ENCODE measurements around the gene ERRFI1. TPM values are rescaled to one million over a fixed set of nuclear protein-coding genes. Genes with fewer than 3 reads are reported as not detected.
"Not testable (repeated sequence)": the region's sequence is repeated elsewhere in the genome, so short reads cannot be mapped to it uniquely, and the experiment has no call there.

The ERRFI1 gene
- total RNA-seq, 4 donors from 2014 or later = 108 to 313 (median 204) TPM

DNA sequence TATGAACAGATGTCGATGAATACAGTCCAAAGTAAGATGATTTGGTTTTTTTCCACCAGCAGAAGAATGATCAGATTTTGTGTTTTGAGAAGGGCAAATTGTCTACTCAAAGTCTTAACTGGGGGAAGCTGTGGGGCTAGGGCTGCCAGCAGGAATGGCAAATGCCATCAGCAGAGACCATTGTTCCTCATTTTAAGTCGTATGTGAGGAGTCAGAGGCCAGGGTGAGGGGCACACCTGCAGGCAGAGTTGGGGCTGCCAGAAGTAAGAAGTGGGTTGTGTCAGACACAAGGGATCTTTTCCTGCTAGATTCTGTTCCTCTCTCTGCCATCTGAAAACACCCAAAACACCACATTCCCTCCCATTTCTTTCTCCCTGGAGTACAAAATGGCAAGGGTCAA lies 55.9 kb downstream of the ERRFI1 start:
- DNase-seq (ENCODE audit: low spot score) (no peak), ATAC-seq (ENCODE audit: low FRiP score) (no peak)
- TF ChIP-seq, protein P1, sequence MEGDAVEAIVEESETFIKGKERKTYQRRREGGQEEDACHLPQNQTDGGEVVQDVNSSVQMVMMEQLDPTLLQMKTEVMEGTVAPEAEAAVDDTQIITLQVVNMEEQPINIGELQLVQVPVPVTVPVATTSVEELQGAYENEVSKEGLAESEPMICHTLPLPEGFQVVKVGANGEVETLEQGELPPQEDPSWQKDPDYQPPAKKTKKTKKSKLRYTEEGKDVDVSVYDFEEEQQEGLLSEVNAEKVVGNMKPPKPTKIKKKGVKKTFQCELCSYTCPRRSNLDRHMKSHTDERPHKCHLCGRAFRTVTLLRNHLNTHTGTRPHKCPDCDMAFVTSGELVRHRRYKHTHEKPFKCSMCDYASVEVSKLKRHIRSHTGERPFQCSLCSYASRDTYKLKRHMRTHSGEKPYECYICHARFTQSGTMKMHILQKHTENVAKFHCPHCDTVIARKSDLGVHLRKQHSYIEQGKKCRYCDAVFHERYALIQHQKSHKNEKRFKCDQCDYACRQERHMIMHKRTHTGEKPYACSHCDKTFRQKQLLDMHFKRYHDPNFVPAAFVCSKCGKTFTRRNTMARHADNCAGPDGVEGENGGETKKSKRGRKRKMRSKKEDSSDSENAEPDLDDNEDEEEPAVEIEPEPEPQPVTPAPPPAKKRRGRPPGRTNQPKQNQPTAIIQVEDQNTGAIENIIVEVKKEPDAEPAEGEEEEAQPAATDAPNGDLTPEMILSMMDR (IDR thresholded peaks at IDR 0.05) = no peak

DNA sequence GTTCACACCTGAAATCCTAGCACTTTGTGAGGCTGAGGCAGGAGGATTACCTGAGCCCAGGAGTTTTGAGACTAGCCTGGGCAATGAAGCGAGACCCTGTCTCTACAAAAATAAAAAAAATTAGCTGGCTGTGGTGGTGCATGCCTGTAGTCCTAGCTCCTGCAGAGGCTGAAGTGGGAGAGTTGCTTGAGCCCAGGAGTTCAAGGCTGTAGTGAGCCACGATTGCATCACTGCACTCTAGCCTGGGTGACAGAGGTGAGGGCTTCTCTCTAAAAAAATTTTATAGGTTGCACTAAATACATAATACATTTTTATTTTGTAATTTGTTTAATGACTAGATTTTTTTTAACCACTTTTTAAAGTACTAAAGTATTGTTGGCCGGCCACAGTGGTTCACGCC lies 58.5 kb downstream of the ERRFI1 start:
- TF ChIP-seq, protein P1 (IDR thresholded peaks at IDR 0.05) = no peak
- no peak for ATAC-seq (ENCODE audit: low FRiP score)
- DNase-seq (ENCODE audit: low spot score) = no peak

DNA sequence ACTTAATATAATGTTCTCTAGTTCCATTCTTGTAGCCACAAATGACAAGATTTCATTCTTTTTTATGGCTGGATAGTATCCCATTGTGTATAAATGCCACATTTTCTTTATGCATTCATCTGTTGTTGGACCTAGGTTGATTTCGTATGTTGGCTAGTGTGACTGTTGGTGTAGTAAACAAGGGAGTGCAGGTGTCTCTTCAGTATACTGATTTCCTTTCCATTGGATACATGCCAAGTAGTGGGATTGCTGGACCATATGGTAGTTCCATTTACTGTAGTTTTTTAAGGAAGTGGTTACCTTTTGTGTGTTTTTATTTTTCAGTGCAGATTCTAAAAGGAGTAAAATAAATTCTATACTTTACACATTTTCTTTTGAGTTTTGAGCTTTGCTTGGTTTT lies 58.9 kb downstream of the ERRFI1 start:
- TF ChIP-seq, protein P1 (IDR thresholded peaks at IDR 0.05) = no peak
- no peak for DNase-seq (ENCODE audit: low spot score)
- ATAC-seq (ENCODE audit: low FRiP score) = no peak

DNA sequence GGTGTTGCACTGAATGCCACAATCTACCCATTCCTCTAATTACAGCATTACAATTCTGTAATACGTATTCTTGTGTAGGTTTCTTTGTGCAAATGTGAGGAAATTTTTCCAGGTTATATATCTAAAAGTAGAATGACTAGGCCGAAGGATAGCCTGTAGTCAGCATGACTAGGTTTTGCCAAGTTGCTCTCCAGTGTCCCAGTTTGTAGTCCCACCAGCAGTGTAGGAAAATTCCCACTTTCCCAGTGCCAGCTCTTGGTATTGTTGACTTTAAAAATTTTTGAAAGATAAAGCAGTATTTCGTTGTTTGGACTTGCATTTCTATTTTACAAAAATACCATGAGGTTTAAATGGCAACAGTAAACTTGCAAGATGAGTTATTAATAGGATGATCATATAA lies 61.6 kb downstream of the ERRFI1 start:
- DNase-seq (ENCODE audit: low spot score) (no peak), ATAC-seq (ENCODE audit: low FRiP score) (no peak)
- TF ChIP-seq, protein P1 (IDR thresholded peaks at IDR 0.05) = no peak

DNA sequence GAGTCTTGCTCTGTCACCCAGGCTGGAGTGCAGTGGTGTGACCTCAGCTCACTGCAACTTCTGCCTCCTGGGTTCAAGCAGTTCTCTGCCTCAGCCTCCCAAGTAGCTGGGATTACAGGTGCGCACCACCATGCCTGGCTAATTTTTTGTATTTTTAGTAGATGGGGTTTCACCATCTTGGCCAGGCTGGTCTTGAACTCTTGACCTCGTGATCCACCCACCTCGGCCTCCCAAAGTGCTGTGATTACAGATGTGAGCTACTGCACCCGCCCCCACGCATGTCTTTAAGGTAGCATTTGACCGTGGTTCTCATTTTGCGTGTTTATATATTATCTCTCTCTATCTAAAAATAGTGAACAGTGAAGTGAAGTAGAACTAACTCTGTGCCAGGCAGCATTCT lies 62.3 kb downstream of the ERRFI1 start:
- ATAC-seq (ENCODE audit: low FRiP score); DNase-seq (ENCODE audit: low spot score): not testable (repeated sequence)

DNA sequence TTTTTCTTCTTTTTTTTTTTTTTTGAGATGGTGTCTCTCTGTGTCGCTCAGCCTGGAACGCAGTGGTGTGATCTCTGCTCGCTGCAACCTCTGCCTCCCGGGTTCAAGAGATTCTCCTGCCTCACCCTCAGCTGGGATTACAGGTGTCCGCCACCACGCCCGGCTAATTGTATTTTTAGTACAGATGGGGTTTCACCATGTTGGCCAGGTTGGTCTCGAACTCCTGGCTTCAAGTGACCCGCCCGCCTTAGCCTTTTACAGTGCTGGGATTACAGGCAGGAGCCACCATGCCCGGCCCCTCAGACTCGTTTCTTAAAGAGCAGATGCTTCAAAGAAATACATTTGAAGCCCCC lies 62.8 kb downstream of the ERRFI1 start:
- not testable (repeated sequence) for ATAC-seq (ENCODE audit: low FRiP score)

DNA sequence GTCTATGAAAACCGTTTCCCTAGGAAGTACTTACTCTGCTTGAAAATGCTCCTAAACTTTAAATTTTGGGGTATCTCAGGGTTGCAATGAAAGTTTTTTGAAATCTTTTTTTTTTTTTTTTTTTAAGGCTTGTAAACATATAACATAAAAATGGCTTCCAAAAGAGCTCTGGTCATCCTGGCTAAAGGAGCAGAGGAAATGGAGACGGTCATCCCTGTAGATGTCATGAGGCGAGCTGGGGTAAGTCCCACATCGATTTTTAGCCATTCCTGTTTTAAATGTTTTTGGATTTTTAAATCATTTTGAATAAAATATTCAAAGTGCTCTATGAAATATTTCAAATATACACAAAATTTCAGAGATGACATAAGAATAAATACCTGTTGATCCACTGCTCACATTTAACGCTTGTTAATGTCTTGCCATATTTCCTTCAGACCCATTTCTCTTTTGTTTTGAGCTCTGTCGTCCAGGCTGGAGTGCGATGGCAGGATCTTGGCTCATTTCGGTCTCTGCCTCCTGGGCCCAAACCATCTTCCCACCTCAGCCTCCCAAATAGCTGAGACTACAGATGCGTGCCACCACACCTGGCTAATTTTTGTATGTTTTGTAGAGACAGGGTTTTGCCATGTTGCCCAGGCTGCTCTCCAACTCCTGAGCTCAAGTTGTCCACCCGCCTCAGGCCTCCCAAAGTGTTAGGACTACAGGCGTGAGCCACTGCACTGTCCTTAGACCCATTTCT lies 63.3 kb downstream of the ERRFI1 start:
- no peak for DNase-seq (ENCODE audit: low spot score)
- TF ChIP-seq, protein P1 (IDR thresholded peaks at IDR 0.05) = no peak
- no peak for ATAC-seq (ENCODE audit: low FRiP score)

More for the DNA sequence above, 62.8 kb downstream of the ERRFI1 start:
- not testable (repeated sequence) for DNase-seq (ENCODE audit: low spot score)

DNA sequence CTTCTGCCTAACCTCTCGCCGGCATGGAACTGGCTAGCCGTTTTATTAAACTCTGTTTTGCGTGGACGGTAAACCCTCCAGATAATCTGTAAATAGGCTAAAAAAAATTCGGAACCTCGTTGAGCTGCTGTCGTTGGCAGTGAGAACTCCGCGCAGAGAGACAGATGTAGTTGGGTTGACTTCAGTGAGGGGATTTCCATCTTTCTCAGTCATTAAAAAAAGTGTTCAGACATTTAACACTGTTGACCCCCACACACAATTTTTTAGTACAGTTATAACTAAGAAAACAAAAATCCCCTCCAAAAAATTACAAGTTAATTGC lies 64.1 kb downstream of the ERRFI1 start:
- TF ChIP-seq, protein P1 (IDR thresholded peaks at IDR 0.05) = no peak
- peak; percentile 11 for ATAC-seq (ENCODE audit: low FRiP score)
- DNase-seq (ENCODE audit: low spot score) = no peak

Small RNA genes within 50 kb of the gene (small RNA-seq; reads per million reads assigned to genes)
- gene RF00019 = not detected

Other genes with a start within 250 kb of the ERRFI1 start
- gene PER3, start 242.0 kb downstream of the ERRFI1 start, total RNA-seq = 10 to 100 TPM in 3 of 4 donors, 1 to 10 TPM in 1; 8.6 to 13.9 (median 12.2) TPM
- under 1 TPM in 1 of 4 donors, not detected in 3; 0.65 TPM for gene UTS2, start 173.2 kb downstream of the ERRFI1 start, total RNA-seq
- gene TNFRSF9, start 85.5 kb downstream of the ERRFI1 start, total RNA-seq = 1 to 10 TPM in 1 of 4 donors, under 1 TPM in 3; 0.44 to 1.1 (median 0.63) TPM
- 100 to 1,000 TPM; 151 to 260 (median 216) TPM for gene PARK7, start 64.6 kb downstream of the ERRFI1 start, total RNA-seq